SK-N-DZ (cell line): ENCODE data around the gene PIGZ.

ENCODE experiments used
- DNase-seq: peaks from one replicate; pipeline ENCODE4 v3.0.0-alpha.2; 2015; ENCODE audit warnings: low spot score

The PIGZ gene

DNA sequence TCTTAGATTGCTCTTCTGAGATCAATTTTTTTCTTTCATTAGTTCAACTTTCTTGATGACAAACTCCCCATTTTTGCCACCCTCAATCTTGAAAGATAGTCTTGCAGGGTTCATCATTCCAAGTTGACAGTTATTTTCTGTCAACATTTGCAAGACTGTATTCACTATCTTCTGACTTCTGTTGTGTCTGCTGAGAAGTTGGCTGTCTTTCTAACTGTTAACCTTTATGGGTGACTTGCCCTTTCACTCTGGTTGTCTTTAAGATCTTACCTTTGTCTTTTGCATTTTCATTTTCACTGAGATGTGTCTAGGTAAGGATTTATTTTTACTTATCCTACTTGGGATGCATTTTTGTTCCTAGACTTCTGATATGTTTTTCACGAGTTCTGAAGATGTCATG is 14.6 kb upstream of the PIGZ start:
- no peak for DNase-seq

DNA sequence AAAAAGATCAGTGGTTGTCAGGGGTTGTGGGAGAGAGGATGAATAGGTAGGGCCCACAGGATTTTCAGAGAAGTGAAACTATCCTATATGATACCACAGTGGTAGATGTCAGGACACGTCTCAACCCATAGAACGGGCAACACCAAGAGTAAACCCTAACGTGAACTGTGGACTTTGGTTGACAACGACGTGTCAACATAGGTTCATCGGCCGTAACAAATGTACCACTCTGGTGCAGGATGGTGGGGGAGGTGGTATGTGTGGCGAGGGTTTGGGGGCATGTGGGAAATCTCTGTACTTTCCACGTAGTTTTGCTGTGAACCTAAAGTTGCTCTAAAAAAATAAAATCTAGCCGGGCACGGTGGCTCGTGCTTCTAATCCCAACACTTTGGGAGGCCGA is 13.0 kb upstream of the PIGZ start:
- DNase-seq, result no peak

GRCh38 chr3:196979545-196979944 is 10.9 kb upstream of the PIGZ start:
- no peak for DNase-seq

- no peak for DNase-seq
Measured at GRCh38 chr3:196976941-196977340, 8.3 kb upstream of the PIGZ start.

DNA sequence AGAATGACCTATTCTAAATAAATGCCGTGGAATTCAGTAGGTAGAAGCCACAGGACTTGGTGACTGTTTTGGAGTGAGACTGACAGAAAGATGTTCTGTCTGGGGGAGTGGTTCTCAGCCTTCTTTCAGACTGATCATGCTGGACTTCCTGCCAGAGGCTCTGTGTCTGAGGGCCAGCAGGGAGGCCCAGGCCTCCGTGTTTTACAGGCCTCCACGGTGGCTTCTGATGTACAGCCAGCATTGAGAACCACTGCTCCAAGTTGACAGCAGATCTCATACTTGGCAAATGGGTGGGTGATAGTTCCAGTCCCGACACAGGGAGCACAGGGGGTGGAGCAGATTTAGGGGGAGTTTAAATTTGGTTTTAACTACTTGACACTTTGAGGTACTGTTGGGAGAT is 6.7 kb upstream of the PIGZ start:
- DNase-seq, result no peak

- no peak for DNase-seq
Measured at GRCh38 chr3:196974661-196975060, 6.0 kb upstream of the PIGZ start.

DNA sequence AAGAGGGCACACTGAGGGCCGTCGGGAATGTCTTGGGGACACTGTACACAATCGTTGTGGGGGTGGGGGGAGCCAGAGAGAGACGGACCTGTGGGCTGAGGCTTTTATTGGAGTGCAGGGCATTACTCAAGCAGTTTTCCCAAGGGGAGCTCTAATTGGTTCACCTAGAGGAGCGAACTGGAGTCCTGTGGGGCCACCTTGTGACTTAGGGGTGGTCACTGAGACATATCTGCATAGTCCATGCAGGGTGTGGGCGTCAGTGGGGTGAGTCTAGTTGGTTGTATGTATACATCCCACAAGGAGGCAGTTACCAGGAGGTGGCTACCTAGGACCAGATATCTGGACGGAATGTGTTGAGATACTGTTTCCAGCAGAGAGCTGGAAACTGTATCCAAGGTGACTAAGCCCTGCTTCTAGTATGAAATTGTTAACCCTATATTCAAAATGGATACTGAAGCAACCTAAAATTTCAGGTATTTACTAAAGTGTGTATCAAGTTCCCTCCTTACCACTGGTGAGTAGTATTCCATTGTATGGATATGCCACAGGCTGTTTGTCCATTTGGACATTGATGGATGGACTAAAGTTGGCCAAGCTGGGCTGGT is 2.6 kb upstream of the PIGZ start:
- no peak for DNase-seq

DNA sequence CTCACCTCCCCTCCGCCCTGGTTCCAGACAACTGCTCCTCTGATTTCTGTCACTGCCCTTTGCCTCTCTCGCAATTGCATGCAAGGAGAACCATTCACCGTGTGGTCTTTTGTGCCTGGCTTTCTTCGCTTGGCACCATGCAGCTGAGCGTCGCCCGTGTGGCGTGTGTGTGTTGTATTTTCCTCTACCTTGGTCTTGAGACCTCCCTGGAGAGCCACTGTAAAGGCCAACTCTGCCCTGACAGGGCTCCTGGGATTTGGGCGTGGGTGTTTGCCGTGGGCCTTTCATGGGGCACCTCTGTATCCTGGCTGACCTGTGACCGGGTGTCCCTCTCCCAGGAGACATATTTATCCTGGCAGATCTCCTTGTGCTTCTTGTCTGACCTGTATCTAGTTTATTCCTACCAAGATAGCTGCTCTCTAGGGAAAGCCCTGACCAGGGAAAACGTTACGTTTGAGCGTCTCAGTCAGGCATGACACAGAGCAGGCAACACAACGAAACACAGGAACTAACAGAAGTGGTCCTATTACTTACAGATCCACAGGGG is 2.0 kb upstream of the PIGZ start:
- DNase-seq, result no peak

GRCh38 chr3:196969660-196970546 is 1.3 kb upstream of the PIGZ start:
- DNase-seq, result peak; percentile 68

- DNase-seq, result no peak
Measured at GRCh38 chr3:196969134-196969659, 564 bp upstream of the PIGZ start.

DNA sequence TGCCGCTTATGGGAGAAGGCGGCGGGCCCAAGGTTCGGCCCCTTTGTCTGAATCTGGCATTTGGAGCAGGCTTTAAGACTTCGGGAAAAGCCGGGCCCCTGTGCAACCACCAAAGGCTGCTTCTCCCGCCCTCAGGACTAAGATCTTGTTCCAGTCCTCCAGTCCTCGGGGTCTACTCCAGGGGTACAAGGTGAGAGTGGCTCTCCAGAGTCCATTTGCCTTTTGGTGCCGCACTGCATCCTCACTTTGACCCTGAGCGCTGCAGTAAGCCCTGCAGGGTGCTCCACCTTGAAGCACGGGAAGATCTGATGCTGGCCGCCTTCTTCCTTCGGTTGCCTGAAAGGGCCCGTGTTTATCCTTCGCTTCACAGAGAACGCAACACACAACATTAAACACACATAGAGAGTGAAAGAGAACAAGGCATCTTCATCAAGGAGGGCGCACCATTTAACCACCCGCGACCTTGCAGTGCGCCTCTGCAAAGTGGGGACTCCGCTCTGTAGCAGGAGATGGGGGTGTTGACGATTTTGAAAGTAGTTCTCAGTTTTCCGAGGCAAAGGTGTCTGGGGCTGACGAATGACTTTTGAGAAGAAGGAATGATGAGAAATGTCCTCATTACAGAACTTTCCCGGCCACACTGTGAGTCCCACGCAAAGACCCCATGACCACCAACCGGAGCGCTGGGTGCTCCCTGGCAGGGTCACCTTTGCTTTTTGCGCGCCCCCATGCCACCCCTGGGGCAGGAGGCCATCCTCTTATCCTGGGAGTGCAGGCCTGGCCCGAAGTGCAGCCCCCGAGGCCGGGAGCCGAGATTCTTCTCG is 1.0 kb downstream of the PIGZ start:
- DNase-seq, result no peak

GRCh38 chr3:196966526-196967401 is 1.9 kb downstream of the PIGZ start:
- DNase-seq, result no peak

GRCh38 chr3:196965804-196966173 is 2.8 kb downstream of the PIGZ start:
- no peak for DNase-seq

GRCh38 chr3:196965112-196965803 is 3.4 kb downstream of the PIGZ start:
- DNase-seq, result no peak

GRCh38 chr3:196963631-196963953 is 5.0 kb downstream of the PIGZ start:
- DNase-seq, result no peak

DNA sequence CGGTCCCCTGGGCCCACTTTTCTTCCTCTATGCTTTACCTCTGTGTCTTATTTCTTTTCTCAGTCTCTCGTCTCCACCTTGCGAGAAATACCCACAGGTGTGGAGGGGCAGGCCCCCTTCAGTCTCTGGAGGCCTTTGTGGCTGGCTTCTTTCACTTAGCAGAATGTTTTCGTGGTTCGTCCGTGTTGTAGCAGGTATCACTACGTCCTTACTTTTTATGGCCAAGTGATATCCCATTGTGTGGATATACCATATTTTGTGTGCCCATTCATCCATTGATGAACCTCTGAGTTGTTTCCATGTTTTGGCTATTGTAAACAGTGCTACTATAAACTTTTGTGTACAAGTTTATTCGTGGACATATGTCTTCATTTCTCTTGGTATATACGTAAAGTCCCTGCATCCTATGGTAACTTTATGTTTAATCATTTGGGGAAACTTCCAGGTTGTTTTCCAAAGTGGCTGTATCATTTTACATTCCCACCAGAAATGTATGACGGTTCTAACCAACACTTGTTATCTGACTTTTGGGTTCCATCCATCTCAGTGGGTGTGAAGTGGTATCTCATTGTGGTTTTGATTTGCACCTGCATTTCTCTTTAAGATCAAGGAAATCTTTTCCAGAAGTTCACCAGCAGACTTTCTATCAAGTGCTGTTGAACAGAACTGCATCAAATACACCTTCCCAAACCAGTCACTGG is 5.6 kb downstream of the PIGZ start:
- DNase-seq, result no peak

GRCh38 chr3:196962108-196962929 is 6.3 kb downstream of the PIGZ start:
- no peak for DNase-seq

DNA sequence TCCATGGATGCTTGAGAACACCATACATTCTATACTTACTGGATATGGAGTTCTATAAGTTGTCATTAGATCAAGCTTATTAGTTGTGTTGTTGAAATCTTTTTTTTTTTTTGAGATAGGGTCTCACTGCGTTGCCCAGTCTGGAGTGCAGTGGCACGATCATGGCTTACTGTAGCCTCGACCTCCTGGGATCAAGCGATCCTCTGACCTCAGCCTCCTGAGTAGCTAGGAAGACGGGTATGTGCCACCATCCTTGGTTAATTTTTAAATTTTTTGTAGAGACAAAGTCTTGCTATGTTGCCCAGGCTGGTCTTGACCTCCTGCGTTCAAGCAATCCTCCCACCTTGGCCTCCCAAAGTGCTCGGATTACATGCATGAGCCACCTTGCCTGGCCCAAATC is 13.8 kb downstream of the PIGZ start:
- no peak for DNase-seq

GRCh38 chr3:196951371-196951770 is 17.3 kb downstream of the PIGZ start:
- DNase-seq, result no peak
